Measurements from ENCODE around the gene AP5B1. TPM values are rescaled to one million over a fixed set of nuclear protein-coding genes. Genes with fewer than 3 reads are reported as not detected.

Gene AP5B1
- total RNA-seq, 2 donors from 2014 or later: 9.5 to 14.3 TPM

GRCh38 chr11:65730461-65730860 is 50.3 kb downstream of the AP5B1 start:
- TF ChIP-seq CTCF (IDR thresholded peaks at IDR 0.05): no peak
- no peak for DNase-seq (ENCODE audit: low spot score)

GRCh38 chr11:65727865-65728264 is 52.9 kb downstream of the AP5B1 start:
- H3K4me3 ChIP-seq: no peak overlapping the region
- H3K4me1 ChIP-seq: no peaks in the 10 kb centered on the region
- no peak for TF ChIP-seq CTCF (IDR thresholded peaks at IDR 0.05)
- H3K9me3 ChIP-seq: no peaks in the 10 kb centered on the region
- H3K36me3 ChIP-seq: no peaks in the 10 kb centered on the region
- DNase-seq (ENCODE audit: low spot score): no peak
- no peaks in the 10 kb centered on the region for H3K27me3 ChIP-seq
- H3K27ac ChIP-seq: no peak overlapping the region

More at GRCh38 chr11:65730461-65730860, 50.3 kb downstream of the AP5B1 start:
- Histone ChIP-seq H3K36me3 (no peaks in the 10 kb centered on the region), H3K4me1 (no peaks in the 10 kb centered on the region), H3K9me3 (no peaks in the 10 kb centered on the region), H3K27me3 (no peaks in the 10 kb centered on the region), H3K4me3 (no peak overlapping the region), H3K27ac (no peak overlapping the region)

- Histone ChIP-seq H3K9me3 (no peaks in the 10 kb centered on the region), H3K4me1 (no peaks in the 10 kb centered on the region), H3K27ac (no peak overlapping the region), H3K27me3 (no peaks in the 10 kb centered on the region), H3K36me3 (no peaks in the 10 kb centered on the region), H3K4me3 (no peak overlapping the region)
- no peak for DNase-seq (ENCODE audit: low spot score)
- TF ChIP-seq CTCF (IDR thresholded peaks at IDR 0.05): no peak
Observed at GRCh38 chr11:65726660-65727059, 54.1 kb downstream of the AP5B1 start.

Other genes starting within 250 kb of the AP5B1 start
- gene LTBP3, start 222.6 kb downstream of the AP5B1 start, total RNA-seq: 100 to 1,000 TPM; 114 to 161 TPM
- 10 to 100 TPM; 36.1 to 50.6 TPM for gene ZNRD2, start 210.5 kb downstream of the AP5B1 start, total RNA-seq
- 10 to 100 TPM; 25.7 to 51.0 TPM for gene FAM89B, start 208.4 kb downstream of the AP5B1 start, total RNA-seq
- 10 to 100 TPM; 20.5 to 85.3 TPM for gene EHBP1L1, start 204.9 kb downstream of the AP5B1 start, total RNA-seq
- gene KCNK7, start 185.2 kb downstream of the AP5B1 start, total RNA-seq: under 1 TPM in 1 of 2 donors, not detected in 1; 0.39 TPM
- gene MAP3K11, start 166.8 kb downstream of the AP5B1 start, total RNA-seq: 10 to 100 TPM; 21.1 to 30.5 TPM
- gene PCNX3, start 165.2 kb downstream of the AP5B1 start, total RNA-seq: 10 to 100 TPM; 16.1 to 21.8 TPM
- 10 to 100 TPM; 14.5 to 29.6 TPM for gene SIPA1, start 142.9 kb downstream of the AP5B1 start, total RNA-seq
- 10 to 100 TPM; 30.7 to 54.9 TPM for gene RELA, start 118.1 kb downstream of the AP5B1 start, total RNA-seq
- 10 to 100 TPM; 29.7 to 50.1 TPM for gene KAT5, start 68.7 kb downstream of the AP5B1 start, total RNA-seq
- 100 to 1,000 TPM; 105 to 194 TPM for gene RNASEH2C, start 60.2 kb downstream of the AP5B1 start, total RNA-seq
- not detected for gene OVOL1, start 6.1 kb upstream of the AP5B1 start, total RNA-seq
- gene SNX32, start 53.0 kb upstream of the AP5B1 start, total RNA-seq: under 1 TPM; 0.20 to 0.37 TPM
- gene CFL1, start 77.2 kb upstream of the AP5B1 start, total RNA-seq: 100 to 1,000 TPM; 365 to 493 TPM
- gene MUS81, start 79.5 kb upstream of the AP5B1 start, total RNA-seq: 10 to 100 TPM; 23.4 to 26.3 TPM
- gene EFEMP2, start 91.8 kb upstream of the AP5B1 start, total RNA-seq: 100 to 1,000 TPM; 117 to 156 TPM
- 1 to 10 TPM in 1 of 2 donors, under 1 TPM in 1; 0.39 to 1.1 TPM for gene CTSW, start 98.9 kb upstream of the AP5B1 start, total RNA-seq
- 10 to 100 TPM; 50.9 to 82.8 TPM for gene FIBP, start 107.5 kb upstream of the AP5B1 start, total RNA-seq
- 100 to 1,000 TPM; 115 to 172 TPM for gene CCDC85B, start 109.7 kb upstream of the AP5B1 start, total RNA-seq
- 1 to 10 TPM; 4.9 to 6.8 TPM for gene FOSL1, start 119.4 kb upstream of the AP5B1 start, total RNA-seq
- 10 to 100 TPM; 13.9 to 23.5 TPM for gene C11orf68, start 138.1 kb upstream of the AP5B1 start, total RNA-seq
- gene DRAP1, start 138.4 kb upstream of the AP5B1 start, total RNA-seq: 10 to 100 TPM; 72.1 to 83.1 TPM
- gene TSGA10IP, start 164.5 kb upstream of the AP5B1 start, total RNA-seq: not detected
- gene SART1, start 180.8 kb upstream of the AP5B1 start, total RNA-seq: 10 to 100 TPM; 20.7 to 42.5 TPM
- 10 to 100 TPM; 17.6 to 25.0 TPM for gene EIF1AD, start 221.2 kb upstream of the AP5B1 start, total RNA-seq
- gene BANF1, start 221.5 kb upstream of the AP5B1 start, total RNA-seq: 10 to 100 TPM; 66.6 to 85.5 TPM
- 1 to 10 TPM; 2.6 to 6.3 TPM for gene CST6, start 231.0 kb upstream of the AP5B1 start, total RNA-seq
- gene CATSPER1, start 245.5 kb upstream of the AP5B1 start, total RNA-seq: not detected

Measured in right atrium auricular region (tissue), 2 donors.